D721Med (cell line): Measurements from ENCODE around the gene PXN.

Experiments
- DNase-seq: peaks from one replicate; pipeline ENCODE4 v3.0.0; 2011; ENCODE audit warnings: low spot score; ENCODE audit not compliant: insufficient read length
- FAIRE-seq: peaks from 2 replicates; lab custom pipeline; 2011; peaks lifted over from hg19 to GRCh38; lab: Jason Lieb, UNC
- CTCF ChIP-seq: IDR thresholded peaks from 2 replicates; pipeline ENCODE4 v1.5.1; 2012; ENCODE audit warnings: mild to moderate bottlenecking, control low read depth; ENCODE audit not compliant: insufficient read depth; ENCODE audit errors: missing control alignments

The PXN gene

GRCh38 chr12:120220838-120221575, 44.5 kb downstream of the PXN start:
- DNase-seq (no peak), FAIRE-seq (no peak)
- TF ChIP-seq CTCF, result no peak

- no peak for TF ChIP-seq CTCF
- FAIRE-seq (no peak), DNase-seq (no peak)
Measured at GRCh38 chr12:120218680-120219606, 46.6 kb downstream of the PXN start.

GRCh38 chr12:120216742-120217605, 48.6 kb downstream of the PXN start:
- no peak for DNase-seq
- TF ChIP-seq CTCF, result no peak
- FAIRE-seq, result no peak

GRCh38 chr12:120215766-120216735, 49.5 kb downstream of the PXN start:
- no peak for TF ChIP-seq CTCF
- FAIRE-seq (no peak), DNase-seq (no peak)

- DNase-seq, result no peak
- no peak for TF ChIP-seq CTCF
- no peak for FAIRE-seq
Measured at GRCh38 chr12:120215357-120215735, 50.2 kb downstream of the PXN start.
